Epithelial cell of proximal tubule (primary cell): ENCODE data around the gene DHRS4. TPM values are rescaled to one million over a fixed set of nuclear protein-coding genes. Genes with fewer than 3 reads are reported as not detected.
A peak's percentile ranks its signal among the peaks of the same experiment; 100 is the strongest.

Experiments used
- DNase-seq: peaks from one replicate; pipeline ENCODE4 v3.0.0-alpha.2; 2011; ENCODE audit warnings: low read depth
- H3K4me3 ChIP-seq: 2 replicates; pipeline ENCODE4 v1.5.1; 2011; ENCODE audit warnings: low read depth, mild to moderate bottlenecking, low read length
- total RNA-seq: library from RNA; depleted of rRNA; stranded (reverse); fragments of >200 nt; gene quantifications from 2 replicates; pipeline ENCODE4 v1.2.3, GENCODE V29; 2015
- TF ChIP-seq, protein P1 (sequence below): conservative IDR thresholded peaks from 2 replicates; pipeline ENCODE4 v1.5.1; 2012; ENCODE audit warnings: low read depth, mild to moderate bottlenecking, low read length

DHRS4 gene
- 33.1 and 43.7 TPM in 2 replicates for total RNA-seq

DNA sequence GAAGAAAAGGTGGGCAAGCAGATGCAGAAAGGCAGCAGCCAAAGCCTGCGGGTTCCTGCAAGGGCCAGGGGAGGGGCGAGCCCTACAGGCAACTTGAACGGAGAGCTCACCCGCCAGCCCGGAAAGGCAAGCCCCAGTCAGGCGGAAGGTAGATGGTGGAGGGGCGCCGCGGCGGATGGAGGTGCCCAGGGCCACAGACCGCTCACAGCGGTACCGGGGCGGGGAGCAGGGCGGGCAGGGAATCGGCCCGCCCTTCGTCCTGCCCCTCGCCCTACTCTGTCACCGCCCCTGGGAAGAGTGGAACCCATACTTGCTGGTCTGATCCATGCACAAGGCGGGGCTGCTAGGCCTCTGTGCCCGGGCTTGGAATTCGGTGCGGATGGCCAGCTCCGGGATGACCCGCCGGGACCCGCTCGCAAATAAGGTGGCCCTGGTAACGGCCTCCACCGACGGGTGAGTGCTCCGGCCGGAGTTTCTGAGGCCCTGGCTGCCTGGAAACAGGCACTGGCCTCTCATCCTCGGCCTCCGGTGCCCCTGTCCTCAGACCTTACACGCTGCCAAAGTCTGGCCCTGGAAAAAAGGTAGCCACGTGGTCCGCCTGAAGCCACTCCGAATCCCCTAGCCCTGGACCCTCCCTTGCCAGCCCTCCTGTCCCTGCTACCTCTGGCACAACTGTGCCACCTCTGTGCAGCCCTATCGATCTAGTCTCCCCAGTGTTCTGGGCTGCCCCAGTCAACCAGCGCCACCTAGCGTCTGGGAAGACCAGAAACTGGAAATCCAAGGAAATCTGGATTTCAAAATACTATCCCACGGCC, at the start of gene DHRS4:
TSS of gene DHRS4 (plus strand) at position 307 of the 815 bp plus-strand sequence. CDS start at position 326, 19 bp downstream.
- TF ChIP-seq, protein P1, sequence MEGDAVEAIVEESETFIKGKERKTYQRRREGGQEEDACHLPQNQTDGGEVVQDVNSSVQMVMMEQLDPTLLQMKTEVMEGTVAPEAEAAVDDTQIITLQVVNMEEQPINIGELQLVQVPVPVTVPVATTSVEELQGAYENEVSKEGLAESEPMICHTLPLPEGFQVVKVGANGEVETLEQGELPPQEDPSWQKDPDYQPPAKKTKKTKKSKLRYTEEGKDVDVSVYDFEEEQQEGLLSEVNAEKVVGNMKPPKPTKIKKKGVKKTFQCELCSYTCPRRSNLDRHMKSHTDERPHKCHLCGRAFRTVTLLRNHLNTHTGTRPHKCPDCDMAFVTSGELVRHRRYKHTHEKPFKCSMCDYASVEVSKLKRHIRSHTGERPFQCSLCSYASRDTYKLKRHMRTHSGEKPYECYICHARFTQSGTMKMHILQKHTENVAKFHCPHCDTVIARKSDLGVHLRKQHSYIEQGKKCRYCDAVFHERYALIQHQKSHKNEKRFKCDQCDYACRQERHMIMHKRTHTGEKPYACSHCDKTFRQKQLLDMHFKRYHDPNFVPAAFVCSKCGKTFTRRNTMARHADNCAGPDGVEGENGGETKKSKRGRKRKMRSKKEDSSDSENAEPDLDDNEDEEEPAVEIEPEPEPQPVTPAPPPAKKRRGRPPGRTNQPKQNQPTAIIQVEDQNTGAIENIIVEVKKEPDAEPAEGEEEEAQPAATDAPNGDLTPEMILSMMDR: peak; percentile 96
- no peak for DNase-seq
- peak within 1 kb of the TSS; percentile 63 for H3K4me3 ChIP-seq

DNA sequence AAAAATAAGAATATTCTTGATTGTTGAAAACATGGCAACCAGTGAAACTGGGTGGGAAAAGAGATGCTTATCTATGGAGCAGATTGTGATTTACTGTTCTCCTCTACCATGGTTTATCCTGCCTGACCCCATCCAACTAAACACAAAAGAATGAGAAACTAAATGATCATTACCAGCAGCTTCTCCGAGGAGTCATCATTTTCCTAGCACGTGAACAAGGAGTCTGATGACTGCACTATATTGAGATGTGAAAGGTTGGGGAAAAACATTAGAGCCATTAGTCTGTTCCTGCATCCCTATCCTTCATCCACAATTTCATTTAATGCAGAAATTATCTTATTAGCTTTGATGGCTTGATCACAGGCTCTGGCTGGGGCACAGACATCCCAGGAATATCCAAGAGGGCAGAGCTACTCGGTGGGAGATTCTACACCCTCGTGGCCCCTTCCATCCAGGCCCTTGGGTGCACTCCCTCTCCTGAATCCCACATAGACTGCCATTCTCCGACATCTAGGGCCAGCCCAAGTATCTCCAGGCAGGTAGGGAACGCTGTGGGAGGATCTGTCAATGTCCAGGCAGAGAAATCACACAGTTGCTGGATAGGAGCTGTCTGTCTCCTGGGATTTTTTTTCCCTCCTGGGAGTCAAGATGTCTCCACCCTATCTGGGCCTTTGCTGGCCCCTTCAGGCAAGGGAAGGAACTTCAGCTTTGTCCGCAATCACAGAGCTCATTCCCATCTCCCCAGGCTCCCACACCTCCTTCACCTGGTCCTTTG, 43.3 kb upstream of the DHRS4 start:
- no peak for DNase-seq
- TF ChIP-seq, protein P1: peak; percentile 93
- H3K4me3 ChIP-seq: no peak overlapping the region

DNA sequence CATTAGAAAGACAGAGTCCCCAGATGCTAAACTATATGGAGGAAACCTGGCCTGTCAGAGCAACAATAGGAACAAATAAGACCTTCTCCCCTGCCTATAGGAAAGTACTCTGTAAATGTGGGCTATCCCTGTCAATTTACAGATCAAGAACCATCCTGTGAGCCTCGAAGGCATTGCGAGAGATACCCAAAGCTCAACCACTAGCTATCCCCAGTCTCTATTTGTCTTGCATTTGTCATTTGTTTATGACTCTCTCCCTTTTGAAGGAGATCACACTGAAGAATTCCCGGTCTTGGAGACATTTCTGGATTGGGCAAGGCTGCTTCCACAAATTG, 42.7 kb upstream of the DHRS4 start:
- TF ChIP-seq, protein P1: no peak
- no peak for DNase-seq

DNA sequence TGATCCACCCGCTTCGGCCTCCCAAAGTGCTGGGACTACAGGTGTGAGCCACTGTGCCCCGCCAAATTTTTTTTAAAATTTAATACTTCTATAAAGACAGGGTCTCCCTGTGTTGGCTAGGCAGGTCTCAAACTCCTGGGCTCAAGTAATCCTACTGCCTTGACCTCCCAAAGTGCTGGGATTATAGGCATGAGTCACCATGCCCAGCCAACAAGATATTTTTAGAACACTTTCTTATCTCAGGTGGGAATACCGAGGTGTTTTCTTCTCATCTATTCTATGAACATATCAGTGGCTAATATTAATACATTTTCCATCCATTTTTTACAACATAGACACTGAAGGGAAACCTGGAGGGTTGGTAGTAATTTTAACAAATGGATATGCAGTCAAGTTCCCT, 38.0 kb upstream of the DHRS4 start:
- H3K4me3 ChIP-seq: no peak overlapping the region
- DNase-seq: no peak
- TF ChIP-seq, protein P1: no peak

More for the DNA sequence above, 42.7 kb upstream of the DHRS4 start:
- H3K4me3 ChIP-seq: no peak overlapping the region

DNA sequence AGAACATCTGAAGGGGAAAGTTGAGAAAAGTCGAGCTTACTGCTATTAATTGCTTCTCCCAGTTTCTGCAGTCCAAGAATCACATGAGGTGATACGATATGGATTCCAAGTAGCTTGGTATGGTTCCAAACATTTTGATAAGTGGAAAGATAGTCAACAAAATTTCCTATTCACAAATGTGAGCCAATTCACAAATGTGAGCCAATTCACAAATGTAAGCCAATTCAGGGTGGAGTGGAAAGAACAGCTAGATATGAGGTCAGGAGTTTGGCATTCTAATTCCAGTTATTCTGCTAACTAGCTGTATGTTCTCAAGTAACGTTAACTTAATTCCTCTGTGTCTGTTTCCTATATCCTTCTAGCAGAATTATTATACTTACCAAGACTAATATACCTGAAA, 37.6 kb upstream of the DHRS4 start:
- no peak overlapping the region for H3K4me3 ChIP-seq
- DNase-seq: no peak
- TF ChIP-seq, protein P1: no peak

DNA sequence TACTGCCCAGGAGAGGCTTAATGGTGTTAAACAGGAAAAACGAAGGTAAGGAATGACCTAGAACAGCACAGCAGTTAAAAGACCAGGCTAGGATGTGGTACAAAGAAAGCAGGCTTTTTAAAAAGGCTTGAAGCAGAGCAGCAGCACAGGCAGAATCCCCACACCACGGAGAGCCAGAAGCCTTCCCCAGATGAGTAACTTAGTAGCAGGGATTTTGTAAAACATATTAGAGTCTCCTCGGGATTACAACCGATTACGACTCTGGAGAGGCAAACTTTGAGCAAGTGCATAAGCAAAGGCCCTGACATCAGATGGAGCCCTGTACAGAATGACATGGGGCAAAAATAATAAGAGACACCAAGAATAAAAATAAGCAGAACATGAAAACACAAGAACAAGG, 37.1 kb upstream of the DHRS4 start:
- H3K4me3 ChIP-seq: no peak overlapping the region
- TF ChIP-seq, protein P1: no peak
- no peak for DNase-seq
